ENCODE measurements around the gene ITGA3. TPM values are rescaled to one million over a fixed set of nuclear protein-coding genes. Genes with fewer than 3 reads are reported as not detected.

Gene ITGA3
- total RNA-seq, 2 experiments from 2014 or later, result 6.9 to 14.0 TPM

- H3K4me1 Mint-ChIP-seq, result peaks cover 14% of the 10 kb centered on the region
- POLR2A ChIA-PET, result interaction anchor here (2.7 kb wide), 1 partner anchor 60 kb away, joined by 8 read pairs; no protein-coding TSS in a partner anchor
- H3K4me3 Mint-ChIP-seq, result no peak overlapping the region
- H3K27me3 Mint-ChIP-seq, result peaks cover 43% of the 10 kb centered on the region
- ATAC-seq (ENCODE audit: low read depth), result peak; percentile 49
- H3K36me3 Mint-ChIP-seq, result no peaks in the 10 kb centered on the region
- no peak overlapping the region for H3K27ac Mint-ChIP-seq
- H3K9me3 Mint-ChIP-seq, result no peaks in the 10 kb centered on the region
- DNase-seq, result peak; percentile 83
These were observed 29.1 kb upstream of the ITGA3 start for GRCh38 chr17:50026837-50027171.

DNA sequence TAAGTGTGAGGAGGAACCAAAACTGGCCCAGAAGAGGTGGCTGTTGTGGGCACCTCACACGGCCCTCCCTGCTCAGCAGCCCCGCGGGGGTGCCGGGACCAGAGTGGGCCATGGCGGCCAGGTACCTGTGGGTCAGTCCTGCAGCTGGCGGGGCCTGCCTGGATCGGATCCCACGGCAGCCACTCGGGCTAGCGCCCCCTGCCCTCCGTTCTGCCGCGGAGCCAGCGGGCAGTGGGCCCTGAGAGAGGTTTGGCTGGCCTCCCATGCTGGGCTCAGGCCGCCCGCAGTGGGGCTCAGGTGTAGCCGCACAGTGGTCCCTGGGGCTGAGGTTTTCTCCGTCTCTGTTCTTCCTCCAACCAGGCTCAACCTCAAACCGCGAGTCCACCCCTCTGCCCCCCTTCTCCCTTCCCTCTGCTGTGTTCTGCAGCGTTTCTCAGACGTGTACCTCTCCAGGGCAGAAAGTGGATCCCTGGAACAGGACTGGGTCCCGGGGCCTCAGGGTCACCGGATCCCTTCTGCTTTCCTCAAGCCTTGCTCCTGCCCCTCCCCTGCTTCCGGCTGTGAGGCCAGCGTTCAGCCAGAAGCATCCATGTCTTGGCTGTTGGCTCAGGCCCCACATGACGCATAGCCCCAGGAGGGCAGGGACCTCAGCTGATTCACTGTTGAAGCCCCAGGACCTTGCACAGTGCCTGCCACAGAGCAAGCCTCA is 28.6 kb upstream of the ITGA3 start:
- POLR2A ChIA-PET, result interaction anchor here (2.7 kb wide), 1 partner anchor 60 kb away, joined by 8 read pairs; no protein-coding TSS in a partner anchor
- H3K27me3 Mint-ChIP-seq, result peaks cover 40% of the 10 kb centered on the region
- H3K9me3 Mint-ChIP-seq, result no peaks in the 10 kb centered on the region
- H3K4me1 Mint-ChIP-seq, result peaks cover 14% of the 10 kb centered on the region
- H3K36me3 Mint-ChIP-seq, result no peaks in the 10 kb centered on the region
- peak; percentile 31 for ATAC-seq (ENCODE audit: low read depth)
- no peak overlapping the region for H3K27ac Mint-ChIP-seq
- H3K4me3 Mint-ChIP-seq, result peak overlapping the region; percentile 64
- DNase-seq, result peak; percentile 48

GRCh38 chr17:50027881-50028735 is 27.8 kb upstream of the ITGA3 start:
- POLR2A ChIA-PET, result no interaction called here
- Mint-ChIP-seq H3K9me3 (no peaks in the 10 kb centered on the region), H3K4me3 (no peak overlapping the region), H3K4me1 (peaks cover 14% of the 10 kb centered on the region), H3K27me3 (peaks cover 33% of the 10 kb centered on the region), H3K36me3 (no peaks in the 10 kb centered on the region), H3K27ac (no peak overlapping the region)
- no peak for ATAC-seq (ENCODE audit: low read depth)
- DNase-seq, result no peak

DNA sequence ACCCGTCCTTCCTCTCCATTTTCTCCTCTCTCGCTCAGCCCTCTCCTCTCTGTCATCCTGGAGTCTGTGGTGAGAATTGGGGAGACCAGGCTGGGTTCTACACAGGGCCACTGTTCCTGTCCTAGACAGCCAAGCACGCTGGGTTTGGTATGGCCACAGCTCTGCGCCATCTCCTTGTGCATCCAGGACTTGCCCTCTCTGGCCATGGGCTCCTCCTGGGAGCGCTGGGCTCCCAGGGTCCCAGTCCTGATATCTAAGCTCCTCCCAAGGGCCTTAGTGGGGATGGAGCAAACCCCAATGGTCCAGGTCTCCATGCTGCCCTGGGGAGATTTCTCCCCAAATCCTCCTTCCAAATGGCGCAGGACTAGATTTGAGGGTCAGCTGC is 27.2 kb upstream of the ITGA3 start:
- Mint-ChIP-seq H3K27ac (no peak overlapping the region), H3K27me3 (peaks cover 33% of the 10 kb centered on the region), H3K4me3 (no peak overlapping the region), H3K4me1 (peaks cover 14% of the 10 kb centered on the region), H3K9me3 (no peaks in the 10 kb centered on the region), H3K36me3 (no peaks in the 10 kb centered on the region)
- ATAC-seq (ENCODE audit: low read depth) (no peak), DNase-seq (no peak)
- POLR2A ChIA-PET, result interaction anchor here (0.6 to 1.0 kb wide), 2 partner anchors 25 to 59 kb away, joined by 3 read pairs; no protein-coding TSS in a partner anchor

DNA sequence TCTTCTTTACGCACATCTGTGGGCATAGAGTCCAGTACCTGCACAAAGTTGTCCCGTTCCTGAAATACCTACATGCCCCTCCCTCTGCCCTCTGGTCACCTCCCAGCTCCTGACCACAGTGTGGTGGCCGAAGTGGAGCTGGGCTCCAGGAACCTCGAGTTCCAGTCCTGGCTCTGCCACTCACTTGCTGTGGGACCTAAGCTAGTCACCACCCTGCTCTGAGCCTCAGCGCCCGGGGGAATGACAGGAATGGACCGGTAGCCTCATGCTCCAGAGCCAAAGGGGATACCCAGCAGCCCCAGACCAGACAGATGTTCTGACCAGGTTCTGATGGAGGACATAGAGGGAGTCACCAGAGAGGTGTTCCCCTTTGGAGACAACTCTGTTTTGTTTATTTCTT is 26.7 kb upstream of the ITGA3 start:
- Mint-ChIP-seq H3K27me3 (peaks cover 33% of the 10 kb centered on the region), H3K4me3 (no peak overlapping the region), H3K9me3 (no peaks in the 10 kb centered on the region), H3K36me3 (no peaks in the 10 kb centered on the region), H3K4me1 (peaks cover 14% of the 10 kb centered on the region), H3K27ac (no peak overlapping the region)
- POLR2A ChIA-PET, result interaction anchor here (0.6 to 1.0 kb wide), 2 partner anchors 24 to 58 kb away, joined by 3 read pairs; no protein-coding TSS in a partner anchor
- no peak for DNase-seq
- no peak for ATAC-seq (ENCODE audit: low read depth)

DNA sequence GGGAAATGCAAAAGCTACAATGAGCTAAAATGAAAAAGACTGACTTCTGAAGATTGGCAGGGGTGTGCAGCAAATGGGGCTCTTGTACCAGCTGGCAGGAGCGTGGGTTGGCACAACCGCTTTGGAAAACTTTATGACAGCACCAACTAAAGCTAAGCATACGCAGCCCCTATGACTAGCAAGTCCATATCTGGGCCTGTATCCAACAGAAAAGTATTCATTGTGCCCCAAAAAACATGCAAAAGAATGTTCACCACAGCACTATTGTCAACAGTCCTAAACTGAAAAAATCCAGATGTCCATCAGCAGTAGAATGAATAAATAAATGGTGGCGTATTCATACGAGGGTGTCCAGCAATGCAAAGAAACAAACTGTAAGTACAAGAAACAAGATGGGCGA is 22.6 kb upstream of the ITGA3 start:
- POLR2A ChIA-PET, result no interaction called here
- Mint-ChIP-seq H3K27me3 (peaks cover 29% of the 10 kb centered on the region), H3K4me3 (no peak overlapping the region), H3K4me1 (peaks cover 3% of the 10 kb centered on the region), H3K9me3 (no peaks in the 10 kb centered on the region), H3K36me3 (no peaks in the 10 kb centered on the region), H3K27ac (no peak overlapping the region)
- DNase-seq (no peak), ATAC-seq (ENCODE audit: low read depth) (no peak)

DNA sequence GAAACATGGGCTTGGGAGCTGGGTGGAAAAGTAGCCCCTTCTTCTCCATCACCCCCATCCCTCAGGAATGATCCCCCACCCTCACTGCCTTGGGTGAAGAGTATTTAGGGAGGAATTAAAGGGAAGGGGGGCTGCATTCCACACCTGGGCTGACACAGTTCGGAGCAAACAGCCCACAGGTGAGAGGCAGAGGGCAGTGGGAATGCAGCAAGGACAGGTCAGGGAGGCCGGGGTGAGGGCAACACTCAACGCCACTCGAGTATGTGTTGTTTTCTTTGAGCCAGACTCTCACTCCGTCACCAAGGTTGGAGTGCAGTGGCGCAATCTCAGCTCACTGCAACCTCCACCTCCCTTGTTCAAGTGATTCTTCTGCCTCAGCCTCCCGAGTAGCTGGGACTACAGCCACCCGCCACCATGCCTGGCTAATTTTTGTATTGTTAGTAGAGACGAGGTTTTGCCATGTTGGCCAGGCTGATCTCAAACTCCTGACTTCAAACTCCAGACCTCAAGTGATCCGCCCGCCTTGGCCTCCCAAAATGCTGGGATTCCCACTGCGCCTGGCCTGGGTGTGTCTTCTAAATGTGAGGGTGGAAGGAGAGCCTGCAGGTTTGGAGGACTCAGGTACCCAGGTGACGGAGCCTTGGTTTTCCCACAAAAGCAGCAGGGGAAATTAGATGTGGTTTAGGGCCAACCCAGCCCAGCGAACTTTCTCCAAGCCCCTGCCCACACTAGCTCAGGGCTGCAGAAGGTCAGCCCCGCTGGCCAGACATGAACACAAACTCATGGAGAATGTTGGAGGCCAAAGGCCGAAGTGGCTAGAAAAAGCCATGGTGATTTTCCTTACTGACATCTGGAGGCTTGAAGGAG is 21.2 kb upstream of the ITGA3 start:
- Mint-ChIP-seq H3K27ac (no peak overlapping the region), H3K4me1 (no peaks in the 10 kb centered on the region), H3K4me3 (no peak overlapping the region), H3K27me3 (peaks cover 19% of the 10 kb centered on the region), H3K36me3 (no peaks in the 10 kb centered on the region), H3K9me3 (no peaks in the 10 kb centered on the region)
- ATAC-seq (ENCODE audit: low read depth) (no peak), DNase-seq (no peak)
- POLR2A ChIA-PET, result no interaction called here

- Mint-ChIP-seq H3K9me3 (no peaks in the 10 kb centered on the region), H3K4me3 (no peak overlapping the region), H3K27ac (no peak overlapping the region), H3K27me3 (peaks cover 16% of the 10 kb centered on the region), H3K36me3 (no peaks in the 10 kb centered on the region), H3K4me1 (no peaks in the 10 kb centered on the region)
- POLR2A ChIA-PET, result no interaction called here
- no peak for DNase-seq
- no peak for ATAC-seq (ENCODE audit: low read depth)
These were observed 20.5 kb upstream of the ITGA3 start for GRCh38 chr17:50035421-50035879.

- ATAC-seq (ENCODE audit: low read depth), result no peak
- Mint-ChIP-seq H3K27ac (no peak overlapping the region), H3K36me3 (no peaks in the 10 kb centered on the region), H3K27me3 (peaks cover 13% of the 10 kb centered on the region), H3K9me3 (no peaks in the 10 kb centered on the region), H3K4me3 (no peak overlapping the region), H3K4me1 (no peaks in the 10 kb centered on the region)
- DNase-seq, result no peak
- POLR2A ChIA-PET, result no interaction called here
These were observed 20.0 kb upstream of the ITGA3 start for GRCh38 chr17:50035945-50036344.

GRCh38 chr17:50036455-50037261 is 19.3 kb upstream of the ITGA3 start:
- Mint-ChIP-seq H3K36me3 (no peaks in the 10 kb centered on the region), H3K27me3 (peaks cover 7% of the 10 kb centered on the region), H3K9me3 (no peaks in the 10 kb centered on the region), H3K27ac (no peak overlapping the region), H3K4me3 (no peak overlapping the region), H3K4me1 (no peaks in the 10 kb centered on the region)
- DNase-seq, result no peak
- ATAC-seq (ENCODE audit: low read depth), result no peak
- POLR2A ChIA-PET, result no interaction called here

- no peaks in the 10 kb centered on the region for H3K9me3 Mint-ChIP-seq
- H3K27me3 Mint-ChIP-seq, result peaks cover 12% of the 10 kb centered on the region
- POLR2A ChIA-PET, result no interaction called here
- H3K4me1 Mint-ChIP-seq, result no peaks in the 10 kb centered on the region
- H3K36me3 Mint-ChIP-seq, result no peaks in the 10 kb centered on the region
- no peak for DNase-seq
- H3K4me3 Mint-ChIP-seq, result no peak overlapping the region
- H3K27ac Mint-ChIP-seq, result no peak overlapping the region
- no peak for ATAC-seq (ENCODE audit: low read depth)
These were observed 18.4 kb upstream of the ITGA3 start for GRCh38 chr17:50037321-50038107.

GRCh38 chr17:50039058-50039457 is 16.9 kb upstream of the ITGA3 start:
- no peak overlapping the region for H3K4me3 Mint-ChIP-seq
- H3K27me3 Mint-ChIP-seq, result peaks cover 12% of the 10 kb centered on the region
- ATAC-seq (ENCODE audit: low read depth) (no peak), DNase-seq (no peak)
- H3K4me1 Mint-ChIP-seq, result no peaks in the 10 kb centered on the region
- POLR2A ChIA-PET, result no interaction called here
- H3K9me3 Mint-ChIP-seq, result no peaks in the 10 kb centered on the region
- no peaks in the 10 kb centered on the region for H3K36me3 Mint-ChIP-seq
- H3K27ac Mint-ChIP-seq, result no peak overlapping the region
